PFSK-1 (cell line): ENCODE results near the gene THSD4.

Source experiments
- FOXP2 ChIP-seq: optimal IDR thresholded peaks from 2 replicates; pipeline ENCODE3; 2011; ENCODE audit warnings: borderline replicate concordance, control low read depth, inconsistent platforms; ENCODE audit not compliant: insufficient read depth; ENCODE audit errors: extremely low read length, extremely low read depth
- POLR2AphosphoS5 ChIP-seq: IDR thresholded peaks from 2 replicates; pipeline ENCODE4 v1.6.1; 2012; ENCODE audit warnings: low read depth, mild to moderate bottlenecking, control low read depth, low read length, moderate library complexity
- REST ChIP-seq, 2 experiments: IDR thresholded peaks; 2 replicates each; pipeline versions ENCODE4 v1.6.1 to v1.8.0; 2011 to 2012; ENCODE audit warnings: low read depth in 2 of 2, low read length in 2 of 2, control low read depth in 1 of 2, inconsistent platforms in 1 of 2, mild to moderate bottlenecking in 1 of 2, moderate library complexity in 1 of 2; ENCODE audit not compliant: insufficient read depth in 1 of 2
- SIN3A ChIP-seq: IDR thresholded peaks from 2 replicates; pipeline ENCODE4 v1.6.1; 2012; ENCODE audit warnings: mild to moderate bottlenecking, low read length, moderate library complexity, borderline replicate concordance; ENCODE audit not compliant: insufficient read depth
- TAF1 ChIP-seq: IDR thresholded peaks from 2 replicates; pipeline ENCODE4 v1.6.1; 2012; ENCODE audit warnings: low read length, control low read depth, borderline replicate concordance; ENCODE audit not compliant: insufficient read depth

Gene THSD4

GRCh38 chr15:71271327-71271726, 156.1 kb downstream of the THSD4 start:
- TF ChIP-seq SIN3A: no peak
- no peak for TF ChIP-seq POLR2AphosphoS5
- TF ChIP-seq FOXP2: no peak
- TF ChIP-seq REST (IDR thresholded peaks at IDR 0.05; ENCODE audit: insufficient read depth in 1 of 2, low read depth in 2 of 2, low read length in 2 of 2): no peak
- no peak for TF ChIP-seq TAF1

GRCh38 chr15:71272932-71273331, 157.7 kb downstream of the THSD4 start:
- TF ChIP-seq FOXP2 (no peak), TAF1 (no peak), REST (IDR thresholded peaks at IDR 0.05; ENCODE audit: insufficient read depth in 1 of 2, low read depth in 2 of 2, low read length in 2 of 2) (no peak), POLR2AphosphoS5 (no peak), SIN3A (no peak)

- TF ChIP-seq FOXP2: no peak
- no peak for TF ChIP-seq REST (IDR thresholded peaks at IDR 0.05; ENCODE audit: insufficient read depth in 1 of 2, low read depth in 2 of 2, low read length in 2 of 2)
- no peak for TF ChIP-seq TAF1
- no peak for TF ChIP-seq SIN3A
- no peak for TF ChIP-seq POLR2AphosphoS5
These were observed 158.6 kb downstream of the THSD4 start for GRCh38 chr15:71273731-71274447.

- TF ChIP-seq TAF1: no peak
- TF ChIP-seq SIN3A: no peak
- TF ChIP-seq FOXP2: no peak
- no peak for TF ChIP-seq POLR2AphosphoS5
- no peak for TF ChIP-seq REST (IDR thresholded peaks at IDR 0.05; ENCODE audit: insufficient read depth in 1 of 2, low read depth in 2 of 2, low read length in 2 of 2)
These were observed 159.2 kb downstream of the THSD4 start for GRCh38 chr15:71274448-71274798.
